NK-92 (cell line): Measurements from ENCODE around the gene CFL2.

ENCODE experiments used
- DNase-seq: peaks from one replicate; lab custom pipeline; 2025; ENCODE audit not compliant: unreplicated experiment; lab: John Stamatoyannopoulos, UW

The CFL2 gene

DNA sequence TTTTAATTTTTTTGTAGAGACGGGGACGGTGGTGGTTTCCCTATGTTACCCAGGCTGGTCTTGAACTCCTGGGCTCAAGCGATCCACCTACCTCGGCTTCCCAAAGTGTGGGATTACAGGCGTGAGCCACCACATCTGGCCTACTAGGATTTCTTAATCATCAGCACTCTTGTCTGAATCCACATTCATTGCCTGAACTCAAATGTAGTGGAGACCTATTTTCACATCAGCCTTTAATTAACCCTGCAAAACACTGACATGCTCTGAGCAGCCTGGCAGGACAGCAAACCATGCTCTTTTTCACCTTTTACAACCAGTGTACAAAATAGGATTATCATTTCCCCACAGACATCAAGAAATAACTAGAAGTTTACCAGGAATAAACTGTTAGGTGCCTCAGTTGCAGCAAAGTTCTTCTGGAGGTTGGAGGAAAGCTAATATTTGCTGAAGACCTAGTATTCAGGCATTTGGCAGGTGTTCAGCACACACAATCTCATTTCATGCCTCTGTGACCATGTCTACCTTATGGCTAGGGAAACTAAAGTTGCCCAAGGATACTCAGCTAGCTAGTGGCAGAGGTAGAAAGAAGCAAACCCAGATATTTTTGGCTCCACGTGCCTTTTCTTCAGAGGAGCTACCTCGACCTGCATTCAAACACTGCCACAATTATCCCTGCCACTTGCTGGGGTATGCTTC is 37.7 kb downstream of the CFL2 start:
- DNase-seq: no peak

DNA sequence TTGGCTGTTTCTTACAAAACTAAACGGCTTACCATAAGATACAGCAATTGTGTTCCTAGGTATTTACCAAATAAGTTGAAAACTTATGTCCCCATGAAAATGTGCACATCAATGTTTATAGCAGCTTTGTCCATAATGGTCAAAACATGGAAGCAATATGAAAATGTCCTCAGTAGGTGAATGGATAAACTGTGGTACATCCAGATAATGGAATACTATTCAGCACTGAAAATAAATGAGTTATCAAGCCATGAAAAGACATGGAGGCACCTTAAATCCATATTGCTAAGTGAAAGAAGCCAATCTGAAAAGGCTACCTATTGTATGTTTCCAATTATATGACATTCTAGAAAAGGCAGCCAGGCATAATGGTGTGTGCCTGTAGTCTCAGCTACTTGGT is 40.7 kb downstream of the CFL2 start:
- DNase-seq: no peak

DNA sequence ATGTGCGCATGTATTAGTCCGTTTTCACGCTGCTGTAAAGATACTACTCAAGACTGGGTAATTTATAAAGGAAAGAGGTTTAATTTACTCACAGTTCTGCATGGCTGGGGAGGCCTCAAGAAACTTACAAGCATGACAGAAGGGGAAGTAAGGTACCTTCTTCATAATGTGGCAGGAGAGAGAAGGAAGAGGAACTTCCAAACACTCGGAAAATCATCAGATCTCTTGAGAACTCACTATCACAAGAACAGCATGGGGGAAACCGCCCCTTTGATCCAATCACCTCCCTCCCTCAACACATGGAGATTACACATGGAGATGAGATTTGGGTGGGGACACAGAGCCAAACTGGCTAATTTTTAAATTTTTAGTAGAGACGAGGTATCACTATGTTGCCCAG is 42.7 kb downstream of the CFL2 start:
- DNase-seq: no peak

DNA sequence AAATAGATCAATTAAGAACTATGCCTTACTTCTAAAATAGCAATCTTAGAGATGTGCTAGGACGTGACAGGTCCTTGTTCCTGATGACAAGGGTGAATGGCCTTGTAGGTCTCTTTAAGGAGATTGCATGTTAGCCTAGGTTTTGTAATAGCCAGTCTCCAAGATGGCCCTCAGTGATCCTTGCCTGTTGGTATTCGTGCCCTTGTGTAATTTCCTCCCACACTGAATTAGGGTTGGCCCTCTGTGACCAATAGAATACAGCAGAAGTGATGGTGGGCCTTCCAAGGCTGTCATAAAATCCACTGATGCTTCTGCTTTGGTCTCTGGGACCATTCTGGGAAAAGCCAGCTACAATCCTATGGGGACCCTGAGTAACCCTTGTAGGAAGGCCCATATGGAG is 46.3 kb downstream of the CFL2 start:
- no peak for DNase-seq

DNA sequence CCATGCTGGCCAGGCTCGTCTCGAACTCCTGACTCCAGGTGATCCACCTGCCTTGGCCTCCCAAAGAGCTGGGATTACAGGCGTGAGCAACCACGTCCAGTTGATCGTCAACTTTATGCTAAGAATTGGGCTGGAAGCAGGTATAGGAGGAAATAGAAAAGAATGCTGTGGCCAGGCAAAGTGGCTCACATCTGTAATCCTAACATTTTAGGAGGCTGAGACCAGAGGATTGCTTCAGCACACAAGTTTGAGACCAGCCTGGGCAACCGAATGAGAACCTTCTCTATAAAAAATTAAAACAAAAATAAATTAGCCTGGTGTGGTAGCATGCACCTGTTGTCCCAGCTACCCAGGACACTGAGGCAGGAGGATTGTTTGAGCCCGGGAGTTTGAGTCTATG is 47.4 kb downstream of the CFL2 start:
- DNase-seq: no peak

DNA sequence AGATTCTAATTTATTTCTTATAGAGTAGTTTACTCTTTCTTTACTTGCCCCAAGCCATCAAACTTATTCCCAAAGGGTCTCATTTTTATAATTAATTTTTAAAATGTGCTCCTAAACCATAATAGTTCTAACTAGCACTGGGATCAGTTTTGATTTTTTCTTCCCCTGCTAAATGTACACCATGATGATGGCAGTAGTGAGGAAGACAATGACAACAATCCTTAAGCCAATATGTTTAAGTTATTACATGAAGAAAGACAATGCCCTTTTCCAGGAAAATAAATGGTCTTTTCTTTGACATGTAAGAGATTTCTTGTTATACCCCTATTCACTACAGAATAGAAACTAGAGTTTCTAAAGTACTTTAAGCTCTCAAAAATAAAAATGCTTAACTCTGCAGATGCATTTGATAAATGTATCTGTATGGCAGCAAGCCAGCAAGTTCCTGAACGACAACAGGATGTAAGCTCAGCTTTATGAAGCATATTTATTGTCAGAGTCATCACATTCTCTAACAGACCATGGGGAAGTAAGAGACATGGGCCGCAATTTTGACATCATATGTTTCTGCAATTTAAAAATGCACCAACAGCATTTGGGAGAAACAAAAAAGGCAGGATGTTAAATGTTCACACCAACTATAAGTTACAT is 48.5 kb downstream of the CFL2 start:
- no peak for DNase-seq

DNA sequence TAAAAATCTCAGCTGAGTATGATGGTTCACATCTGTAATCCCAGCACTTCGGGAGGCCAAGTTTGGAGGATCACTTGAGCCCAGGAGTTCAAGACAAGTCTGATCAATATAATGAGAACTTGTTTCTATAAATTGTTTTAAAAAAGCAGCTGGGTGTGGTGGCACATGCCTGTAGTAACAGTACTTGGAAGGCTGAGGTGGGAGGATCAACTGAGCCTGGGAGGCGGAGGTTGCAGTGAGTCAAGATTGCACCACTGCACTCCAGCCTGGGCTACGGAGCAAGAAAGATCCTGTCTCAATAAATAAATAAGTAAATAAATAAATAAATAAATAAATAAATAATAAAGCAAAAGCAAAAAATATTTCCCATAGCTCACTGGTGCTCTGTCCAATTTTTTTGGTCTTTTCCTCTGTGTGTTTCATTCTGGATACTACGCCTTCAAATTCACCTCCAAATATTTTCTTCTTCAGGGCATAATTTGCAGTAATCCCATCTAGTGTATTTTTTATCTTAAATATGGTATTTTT is 51.8 kb downstream of the CFL2 start:
- no peak for DNase-seq

DNA sequence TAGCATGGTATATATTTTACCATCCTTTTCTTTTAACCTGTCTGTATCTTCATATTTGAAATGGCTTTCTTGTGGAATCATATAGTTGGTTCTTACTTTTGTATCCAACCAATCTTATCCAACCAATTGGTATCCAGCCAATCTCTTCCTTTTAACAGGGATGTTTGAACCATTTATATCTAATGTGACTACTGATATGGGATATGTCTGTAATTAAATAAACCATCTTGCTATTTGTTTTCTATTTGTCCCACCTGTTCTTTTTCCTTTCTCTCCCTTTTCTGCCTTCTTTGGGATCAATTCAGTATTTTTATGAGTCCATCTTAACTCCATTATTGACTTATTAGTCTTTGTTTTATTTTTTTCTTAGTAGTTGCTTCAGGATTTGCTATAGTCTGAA is 53.6 kb downstream of the CFL2 start:
- no peak for DNase-seq
